ENCODE data around the gene ANKRD33B.

The ANKRD33B gene

GRCh38 chr5:10583663-10584572, 20.0 kb downstream of the ANKRD33B start:
- Histone ChIP-seq H3K9me3 (ENCODE audit: insufficient read depth, low read depth, low read length) (no peaks in the 10 kb centered on the region), H3K27me3 (ENCODE audit: insufficient read depth, low read length) (no peaks in the 10 kb centered on the region), H3K27ac (ENCODE audit: low read length) (no peak overlapping the region), H3K4me3 (ENCODE audit: low read length) (no peak overlapping the region), H3K9ac (ENCODE audit: low read depth, low read length) (no peak overlapping the region), H3K4me1 (ENCODE audit: insufficient read depth, low read length) (peaks cover 10% of the 10 kb centered on the region), H3K36me3 (ENCODE audit: insufficient read depth, low read depth, low read length) (no peaks in the 10 kb centered on the region)

GRCh38 chr5:10584714-10585517, 21.0 kb downstream of the ANKRD33B start:
- peaks cover 11% of the 10 kb centered on the region for H3K4me1 ChIP-seq (ENCODE audit: insufficient read depth, low read length)
- H3K9ac ChIP-seq (ENCODE audit: low read depth, low read length), result no peak overlapping the region
- H3K4me3 ChIP-seq (ENCODE audit: low read length), result no peak overlapping the region
- H3K27ac ChIP-seq (ENCODE audit: low read length), result no peak overlapping the region
- H3K36me3 ChIP-seq (ENCODE audit: insufficient read depth, low read depth, low read length), result no peaks in the 10 kb centered on the region
- H3K9me3 ChIP-seq (ENCODE audit: insufficient read depth, low read depth, low read length), result no peaks in the 10 kb centered on the region
- no peaks in the 10 kb centered on the region for H3K27me3 ChIP-seq (ENCODE audit: insufficient read depth, low read length)

DNA sequence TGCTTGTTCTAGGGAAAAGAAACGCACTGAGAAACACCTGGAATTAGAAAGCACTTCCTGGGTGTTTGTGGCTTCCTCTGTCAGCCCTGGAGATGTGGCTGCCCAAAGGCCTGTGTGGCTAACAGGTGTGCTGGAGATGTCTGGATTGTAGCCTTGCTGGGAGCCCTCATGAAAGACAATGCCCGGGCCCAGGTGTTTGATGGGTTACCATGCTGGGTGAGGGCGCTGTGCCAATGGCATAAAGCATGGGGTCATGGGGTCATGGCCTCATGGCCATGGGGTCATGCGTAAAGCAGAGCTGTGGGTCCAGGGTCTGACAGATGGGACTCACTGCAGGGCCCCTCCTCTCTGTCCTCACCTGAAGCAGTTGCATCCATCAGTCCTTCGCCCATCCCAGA, 21.6 kb downstream of the ANKRD33B start:
- H3K9ac ChIP-seq (ENCODE audit: low read depth, low read length), result no peak overlapping the region
- H3K4me1 ChIP-seq (ENCODE audit: insufficient read depth, low read length), result peaks cover 15% of the 10 kb centered on the region
- no peaks in the 10 kb centered on the region for H3K36me3 ChIP-seq (ENCODE audit: insufficient read depth, low read depth, low read length)
- no peak overlapping the region for H3K27ac ChIP-seq (ENCODE audit: low read length)
- H3K9me3 ChIP-seq (ENCODE audit: insufficient read depth, low read depth, low read length), result no peaks in the 10 kb centered on the region
- no peak overlapping the region for H3K4me3 ChIP-seq (ENCODE audit: low read length)
- no peaks in the 10 kb centered on the region for H3K27me3 ChIP-seq (ENCODE audit: insufficient read depth, low read length)

DNA sequence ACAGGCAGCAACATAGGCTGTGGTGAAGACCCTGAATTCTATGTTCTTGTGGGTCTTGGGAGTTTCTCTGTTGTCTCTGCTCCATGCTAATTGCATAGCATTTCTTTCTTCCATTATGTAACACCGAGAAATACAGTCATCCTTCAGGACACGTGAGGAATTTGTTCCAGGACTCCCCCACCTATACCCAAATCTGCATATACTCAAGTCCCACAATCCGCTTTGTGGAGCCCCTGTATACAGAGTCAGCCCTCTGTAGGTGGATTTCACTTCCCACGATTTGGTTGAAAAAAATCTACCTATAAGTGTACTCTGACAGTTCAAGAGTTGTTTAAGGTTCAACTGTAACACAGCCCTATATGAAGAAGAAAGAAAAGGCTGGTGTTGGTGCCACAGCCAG, 22.1 kb downstream of the ANKRD33B start:
- Histone ChIP-seq H3K4me1 (ENCODE audit: insufficient read depth, low read length) (peaks cover 18% of the 10 kb centered on the region), H3K27me3 (ENCODE audit: insufficient read depth, low read length) (no peaks in the 10 kb centered on the region), H3K9ac (ENCODE audit: low read depth, low read length) (no peak overlapping the region), H3K9me3 (ENCODE audit: insufficient read depth, low read depth, low read length) (no peaks in the 10 kb centered on the region), H3K27ac (ENCODE audit: low read length) (no peak overlapping the region), H3K4me3 (ENCODE audit: low read length) (no peak overlapping the region), H3K36me3 (ENCODE audit: insufficient read depth, low read depth, low read length) (no peaks in the 10 kb centered on the region)

GRCh38 chr5:10586555-10586954, 22.7 kb downstream of the ANKRD33B start:
- Histone ChIP-seq H3K9ac (ENCODE audit: low read depth, low read length) (no peak overlapping the region), H3K27ac (ENCODE audit: low read length) (no peak overlapping the region), H3K36me3 (ENCODE audit: insufficient read depth, low read depth, low read length) (no peaks in the 10 kb centered on the region), H3K4me3 (ENCODE audit: low read length) (no peak overlapping the region), H3K4me1 (ENCODE audit: insufficient read depth, low read length) (peaks cover 18% of the 10 kb centered on the region), H3K27me3 (ENCODE audit: insufficient read depth, low read length) (no peaks in the 10 kb centered on the region), H3K9me3 (ENCODE audit: insufficient read depth, low read depth, low read length) (no peaks in the 10 kb centered on the region)

DNA sequence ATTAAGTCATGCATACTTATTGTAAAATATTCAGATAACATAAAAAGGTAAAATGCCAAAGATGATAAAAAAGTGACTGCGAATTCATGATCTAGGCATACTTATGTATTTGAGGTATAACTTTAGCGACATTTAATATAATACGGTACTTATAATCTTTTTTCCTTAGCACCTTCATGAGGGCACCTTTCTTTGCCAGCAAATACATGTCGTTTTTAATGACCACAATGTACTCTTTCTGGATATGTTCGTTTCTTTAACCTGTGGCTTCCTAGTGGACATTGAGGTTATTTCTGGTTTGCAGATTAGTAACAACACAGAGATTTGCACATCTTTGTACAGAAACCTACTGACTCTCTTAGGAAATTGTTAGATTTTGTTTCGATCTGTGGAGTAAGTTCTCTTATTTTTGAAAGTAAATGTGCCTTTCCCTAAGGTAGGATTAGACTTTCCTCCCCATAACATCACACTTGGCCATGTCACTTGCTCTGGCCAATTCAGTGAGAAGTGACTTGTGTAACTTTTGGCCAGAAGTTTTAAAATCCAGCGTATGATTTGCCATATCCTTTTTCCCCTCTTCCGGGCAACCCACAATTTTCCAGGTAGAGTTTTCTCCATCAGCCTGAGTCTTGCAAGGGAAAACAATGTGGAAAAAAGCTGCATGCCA, 24.4 kb downstream of the ANKRD33B start:
- Histone ChIP-seq H3K4me1 (ENCODE audit: insufficient read depth, low read length) (peaks cover 18% of the 10 kb centered on the region), H3K27me3 (ENCODE audit: insufficient read depth, low read length) (no peaks in the 10 kb centered on the region), H3K9ac (ENCODE audit: low read depth, low read length) (no peak overlapping the region), H3K9me3 (ENCODE audit: insufficient read depth, low read depth, low read length) (no peaks in the 10 kb centered on the region), H3K27ac (ENCODE audit: low read length) (no peak overlapping the region), H3K4me3 (ENCODE audit: low read length) (no peak overlapping the region), H3K36me3 (ENCODE audit: insufficient read depth, low read depth, low read length) (no peaks in the 10 kb centered on the region)

- Histone ChIP-seq H3K36me3 (ENCODE audit: insufficient read depth, low read depth, low read length) (no peaks in the 10 kb centered on the region), H3K9me3 (ENCODE audit: insufficient read depth, low read depth, low read length) (no peaks in the 10 kb centered on the region), H3K9ac (ENCODE audit: low read depth, low read length) (no peak overlapping the region), H3K4me3 (ENCODE audit: low read length) (no peak overlapping the region), H3K27me3 (ENCODE audit: insufficient read depth, low read length) (no peaks in the 10 kb centered on the region), H3K27ac (ENCODE audit: low read length) (no peak overlapping the region), H3K4me1 (ENCODE audit: insufficient read depth, low read length) (peaks cover 18% of the 10 kb centered on the region)
Measured at GRCh38 chr5:10588779-10589447, 25.0 kb downstream of the ANKRD33B start.

DNA sequence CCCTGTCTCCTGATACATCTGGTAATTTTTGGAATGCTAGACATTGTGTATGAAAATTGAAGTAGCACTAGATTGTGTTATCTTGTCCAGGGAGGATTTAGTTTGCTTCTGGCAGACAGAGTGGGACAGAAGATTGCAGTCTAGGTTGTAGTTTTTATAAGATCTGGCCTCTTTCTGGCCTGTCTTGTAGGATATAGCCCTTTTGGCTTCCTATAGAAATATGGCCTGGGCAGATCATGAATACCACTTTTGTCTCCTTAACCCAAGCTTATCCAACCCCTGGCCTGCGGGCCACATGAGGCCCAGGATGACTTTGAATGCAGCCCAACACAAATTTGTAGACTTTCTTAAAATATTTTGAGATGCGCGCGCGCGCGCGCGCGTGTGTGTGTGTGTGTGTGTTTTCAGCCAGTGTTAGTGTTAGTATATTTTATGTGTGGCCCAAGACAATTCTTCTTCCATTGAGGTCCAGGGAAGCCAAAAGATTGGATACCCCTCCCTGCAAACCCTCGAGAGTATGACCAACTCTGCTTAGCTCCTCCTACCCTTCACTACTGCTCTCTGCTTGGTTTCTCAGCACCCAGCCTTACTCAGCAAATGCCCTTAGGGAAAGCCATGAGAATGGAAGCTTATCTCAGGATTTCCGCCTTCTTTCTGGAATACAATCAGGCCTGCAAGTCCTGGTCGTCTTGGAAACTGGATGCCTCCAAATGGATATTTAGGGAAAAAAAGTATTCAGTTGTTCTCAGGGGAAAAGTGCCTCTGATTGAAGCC, 26.5 kb downstream of the ANKRD33B start:
- no peaks in the 10 kb centered on the region for H3K9me3 ChIP-seq (ENCODE audit: insufficient read depth, low read depth, low read length)
- no peaks in the 10 kb centered on the region for H3K36me3 ChIP-seq (ENCODE audit: insufficient read depth, low read depth, low read length)
- H3K27ac ChIP-seq (ENCODE audit: low read length), result no peak overlapping the region
- no peak overlapping the region for H3K4me3 ChIP-seq (ENCODE audit: low read length)
- H3K4me1 ChIP-seq (ENCODE audit: insufficient read depth, low read length), result peaks cover 18% of the 10 kb centered on the region
- H3K27me3 ChIP-seq (ENCODE audit: insufficient read depth, low read length), result no peaks in the 10 kb centered on the region
- no peak overlapping the region for H3K9ac ChIP-seq (ENCODE audit: low read depth, low read length)

- no peak overlapping the region for H3K9ac ChIP-seq (ENCODE audit: low read depth, low read length)
- H3K4me3 ChIP-seq (ENCODE audit: low read length), result no peak overlapping the region
- H3K36me3 ChIP-seq (ENCODE audit: insufficient read depth, low read depth, low read length), result no peaks in the 10 kb centered on the region
- no peaks in the 10 kb centered on the region for H3K27me3 ChIP-seq (ENCODE audit: insufficient read depth, low read length)
- no peak overlapping the region for H3K27ac ChIP-seq (ENCODE audit: low read length)
- no peaks in the 10 kb centered on the region for H3K9me3 ChIP-seq (ENCODE audit: insufficient read depth, low read depth, low read length)
- H3K4me1 ChIP-seq (ENCODE audit: insufficient read depth, low read length), result peaks cover 15% of the 10 kb centered on the region
Measured at GRCh38 chr5:10591159-10591558, 27.3 kb downstream of the ANKRD33B start.

GRCh38 chr5:10591966-10592365, 28.1 kb downstream of the ANKRD33B start:
- Histone ChIP-seq H3K27ac (ENCODE audit: low read length) (no peak overlapping the region), H3K27me3 (ENCODE audit: insufficient read depth, low read length) (no peaks in the 10 kb centered on the region), H3K4me3 (ENCODE audit: low read length) (no peak overlapping the region), H3K9me3 (ENCODE audit: insufficient read depth, low read depth, low read length) (no peaks in the 10 kb centered on the region), H3K36me3 (ENCODE audit: insufficient read depth, low read depth, low read length) (no peaks in the 10 kb centered on the region), H3K4me1 (ENCODE audit: insufficient read depth, low read length) (peaks cover 15% of the 10 kb centered on the region), H3K9ac (ENCODE audit: low read depth, low read length) (no peak overlapping the region)

DNA sequence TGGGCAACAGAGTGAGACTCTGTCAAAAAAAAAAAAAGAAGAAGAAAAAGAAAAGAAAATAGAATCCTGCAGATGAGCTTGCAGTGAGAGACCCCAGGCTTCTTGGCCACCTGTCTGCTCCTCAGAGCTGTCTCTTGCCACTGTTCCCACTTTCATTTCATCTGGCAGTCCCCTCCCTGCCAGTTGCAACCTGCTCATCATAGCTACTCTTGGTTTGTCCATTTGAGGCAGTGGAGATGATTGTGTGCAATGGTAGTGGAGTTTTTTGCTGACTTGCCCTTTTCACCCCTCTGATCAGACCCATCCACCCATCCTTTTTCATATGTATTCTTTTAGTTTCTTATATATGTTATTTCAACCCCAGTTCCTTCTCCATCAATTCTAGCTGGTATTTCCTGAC, 28.7 kb downstream of the ANKRD33B start:
- no peak overlapping the region for H3K9ac ChIP-seq (ENCODE audit: low read depth, low read length)
- no peak overlapping the region for H3K4me3 ChIP-seq (ENCODE audit: low read length)
- H3K36me3 ChIP-seq (ENCODE audit: insufficient read depth, low read depth, low read length), result no peaks in the 10 kb centered on the region
- peaks cover 15% of the 10 kb centered on the region for H3K4me1 ChIP-seq (ENCODE audit: insufficient read depth, low read length)
- no peaks in the 10 kb centered on the region for H3K9me3 ChIP-seq (ENCODE audit: insufficient read depth, low read depth, low read length)
- no peaks in the 10 kb centered on the region for H3K27me3 ChIP-seq (ENCODE audit: insufficient read depth, low read length)
- H3K27ac ChIP-seq (ENCODE audit: low read length), result no peak overlapping the region

Data from iPS-20b (cell line).